ENCODE measurements around the gene MAGI1. TPM values are rescaled to one million over a fixed set of nuclear protein-coding genes. Genes with fewer than 3 reads are reported as not detected.
"Not testable (repeated sequence)": the region's sequence is repeated elsewhere in the genome, so short reads cannot be mapped to it uniquely, and the experiment has no call there.

The MAGI1 gene
- polyA plus RNA-seq, 5 donors = 17.5 to 29.3 (median 27.6) TPM

- no peak for DNase-seq
Measured at GRCh38 chr3:66041116-66041515, 2.4 kb upstream of the MAGI1 start.

GRCh38 chr3:66039590-66039887 lies 821 bp upstream of the MAGI1 start:
- no peak for DNase-seq

GRCh38 chr3:66038384-66038725 lies 363 bp downstream of the MAGI1 start:
- no peak for DNase-seq

- no peak for DNase-seq
Measured at GRCh38 chr3:66037986-66038369, 740 bp downstream of the MAGI1 start.

GRCh38 chr3:66037330-66037985 lies 1.3 kb downstream of the MAGI1 start:
- DNase-seq = no peak

- DNase-seq = no peak
Measured at GRCh38 chr3:66036586-66037148, 2.1 kb downstream of the MAGI1 start.

- no peak for DNase-seq
Measured at GRCh38 chr3:66035763-66036477, 2.8 kb downstream of the MAGI1 start.

- no peak for DNase-seq
Measured at GRCh38 chr3:66033241-66034138, 5.2 kb downstream of the MAGI1 start.

- no peak for DNase-seq
Measured at GRCh38 chr3:66031102-66031698, 7.5 kb downstream of the MAGI1 start.

- DNase-seq = no peak
Measured at GRCh38 chr3:66029443-66029842, 9.3 kb downstream of the MAGI1 start.

- DNase-seq = no peak
Measured at GRCh38 chr3:66029014-66029413, 9.7 kb downstream of the MAGI1 start.

- no peak for DNase-seq
Measured at GRCh38 chr3:66028457-66028856, 10.3 kb downstream of the MAGI1 start.

- DNase-seq = not testable (repeated sequence)
Measured at GRCh38 chr3:66027099-66027498, 11.6 kb downstream of the MAGI1 start.

- DNase-seq = no peak
Measured at GRCh38 chr3:66023738-66024385, 14.9 kb downstream of the MAGI1 start.

- no peak for DNase-seq
Measured at GRCh38 chr3:66023229-66023628, 15.5 kb downstream of the MAGI1 start.

- no peak for DNase-seq
Measured at GRCh38 chr3:66021731-66022131, 17.0 kb downstream of the MAGI1 start.

GRCh38 chr3:66019896-66020295 lies 18.8 kb downstream of the MAGI1 start:
- no peak for DNase-seq

- DNase-seq = no peak
Measured at GRCh38 chr3:66018057-66019033, 20.4 kb downstream of the MAGI1 start.

- DNase-seq = no peak
Measured at GRCh38 chr3:66017591-66017990, 21.1 kb downstream of the MAGI1 start.

- no peak for DNase-seq
Measured at GRCh38 chr3:66017084-66017483, 21.6 kb downstream of the MAGI1 start.

Data from right lung (tissue), 5 donors.